ENCODE results near the gene SNTA1. TPM values are rescaled to one million over a fixed set of nuclear protein-coding genes. Genes with fewer than 3 reads are reported as not detected.
A peak's percentile ranks its signal among the peaks of the same experiment; 100 is the strongest.
"Not testable (repeated sequence)": the region's sequence is repeated elsewhere in the genome, so short reads cannot be mapped to it uniquely, and the experiment has no call there.

The SNTA1 gene
- 7.6 and 19.5 TPM in 2 replicates for total RNA-seq (ENCODE audit: low replicate concordance)
- long read RNA-seq, partial matches to known transcripts = 2 of 4 reads
- long read RNA-seq, other reads (novel, unspliced or antisense) = 1 of 4 reads

- peak within 1 kb of the TSS; percentile 94 for H3K4me3 Mint-ChIP-seq
- no peaks in the 10 kb centered on the region for H3K36me3 Mint-ChIP-seq
- peak; percentile 18 for TF ChIP-seq CTCF (conservative IDR thresholded peaks at IDR 0.05)
- no peaks in the 10 kb centered on the region for H3K9me3 Mint-ChIP-seq
- peak within 1 kb of the TSS; percentile 91 for H3K27ac Mint-ChIP-seq
- H3K4me1 Mint-ChIP-seq (ENCODE audit: unreplicated experiment) = peaks cover 25% of the 10 kb centered on the region
- H3K27me3 Mint-ChIP-seq = peaks cover 7% of the 10 kb centered on the region
- DNase-seq (ENCODE audit: extremely low spot score, unreplicated experiment) = peak; percentile 97
Measured at GRCh38 chr20:33443512-33444239, at the start of gene SNTA1. Gene SNTA1, minus strand, starts transcription at chr20:33443763. Its CDS starts 143 bp downstream, at chr20:33443620.

GRCh38 chr20:33490934-33491656 is 47.5 kb upstream of the SNTA1 start:
- Mint-ChIP-seq H3K36me3 (peaks cover 18% of the 10 kb centered on the region), H3K27me3 (no peaks in the 10 kb centered on the region), H3K9me3 (no peaks in the 10 kb centered on the region), H3K4me1 (ENCODE audit: unreplicated experiment) (peaks cover 8% of the 10 kb centered on the region), H3K27ac (peak overlapping the region; percentile 83), H3K4me3 (peak overlapping the region; percentile 91)
- TF ChIP-seq CTCF (conservative IDR thresholded peaks at IDR 0.05) = no peak
- DNase-seq (ENCODE audit: extremely low spot score, unreplicated experiment) = no peak

- Mint-ChIP-seq H3K4me3 (peak within 1 kb of the TSS; percentile 91), H3K27me3 (no peaks in the 10 kb centered on the region), H3K27ac (peak within 1 kb of the TSS; percentile 96), H3K4me1 (ENCODE audit: unreplicated experiment) (peaks cover 4% of the 10 kb centered on the region), H3K36me3 (peaks cover 13% of the 10 kb centered on the region), H3K9me3 (no peaks in the 10 kb centered on the region)
- no peak for DNase-seq (ENCODE audit: extremely low spot score, unreplicated experiment)
- TF ChIP-seq CTCF (conservative IDR thresholded peaks at IDR 0.05) = peak; percentile 18
Measured at GRCh38 chr20:33490023-33490933, 46.7 kb upstream of the SNTA1 start, which contains the start of gene CBFA2T2. Gene CBFA2T2, plus strand, starts transcription at chr20:33490096. Its CDS starts 172 bp downstream, at chr20:33490268.

- Mint-ChIP-seq H3K27ac (peak overlapping the region; percentile 96), H3K9me3 (no peaks in the 10 kb centered on the region), H3K4me3 (peak overlapping the region; percentile 91), H3K4me1 (ENCODE audit: unreplicated experiment) (peaks cover 4% of the 10 kb centered on the region), H3K36me3 (peaks cover 10% of the 10 kb centered on the region), H3K27me3 (no peaks in the 10 kb centered on the region)
- TF ChIP-seq CTCF (conservative IDR thresholded peaks at IDR 0.05) = no peak
- DNase-seq (ENCODE audit: extremely low spot score, unreplicated experiment) = peak; percentile 100
Measured at GRCh38 chr20:33489495-33490022, 46.0 kb upstream of the SNTA1 start.

- not testable (repeated sequence) for H3K4me3 Mint-ChIP-seq; DNase-seq (ENCODE audit: extremely low spot score, unreplicated experiment); H3K36me3 Mint-ChIP-seq; H3K4me1 Mint-ChIP-seq (ENCODE audit: unreplicated experiment); H3K27me3 Mint-ChIP-seq; H3K9me3 Mint-ChIP-seq
- peak overlapping the region; percentile 96 for H3K27ac Mint-ChIP-seq
Measured at GRCh38 chr20:33488661-33489494, 45.3 kb upstream of the SNTA1 start.
